NCI-H446 (cell line): ENCODE data around the gene FTSJ3.
"Not testable (repeated sequence)": the region's sequence is repeated elsewhere in the genome, so short reads cannot be mapped to it uniquely, and the experiment has no call there.

ENCODE experiments used
- DNase-seq, 2 experiments: peaks; one replicate each; lab custom pipeline; 2025; lab: John Stamatoyannopoulos, UW

FTSJ3 gene, protein sequence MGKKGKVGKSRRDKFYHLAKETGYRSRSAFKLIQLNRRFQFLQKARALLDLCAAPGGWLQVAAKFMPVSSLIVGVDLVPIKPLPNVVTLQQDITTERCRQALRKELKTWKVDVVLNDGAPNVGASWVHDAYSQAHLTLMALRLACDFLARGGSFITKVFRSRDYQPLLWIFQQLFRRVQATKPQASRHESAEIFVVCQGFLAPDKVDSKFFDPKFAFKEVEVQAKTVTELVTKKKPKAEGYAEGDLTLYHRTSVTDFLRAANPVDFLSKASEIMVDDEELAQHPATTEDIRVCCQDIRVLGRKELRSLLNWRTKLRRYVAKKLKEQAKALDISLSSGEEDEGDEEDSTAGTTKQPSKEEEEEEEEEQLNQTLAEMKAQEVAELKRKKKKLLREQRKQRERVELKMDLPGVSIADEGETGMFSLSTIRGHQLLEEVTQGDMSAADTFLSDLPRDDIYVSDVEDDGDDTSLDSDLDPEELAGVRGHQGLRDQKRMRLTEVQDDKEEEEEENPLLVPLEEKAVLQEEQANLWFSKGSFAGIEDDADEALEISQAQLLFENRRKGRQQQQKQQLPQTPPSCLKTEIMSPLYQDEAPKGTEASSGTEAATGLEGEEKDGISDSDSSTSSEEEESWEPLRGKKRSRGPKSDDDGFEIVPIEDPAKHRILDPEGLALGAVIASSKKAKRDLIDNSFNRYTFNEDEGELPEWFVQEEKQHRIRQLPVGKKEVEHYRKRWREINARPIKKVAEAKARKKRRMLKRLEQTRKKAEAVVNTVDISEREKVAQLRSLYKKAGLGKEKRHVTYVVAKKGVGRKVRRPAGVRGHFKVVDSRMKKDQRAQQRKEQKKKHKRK

GRCh38 chr17:63827002-63827800, at the start of gene FTSJ3, which contains the start of gene PSMC5:
Gene FTSJ3 (minus strand): TSS chr17:63827663. CDS start chr17:63826902, 761 bp downstream.
Gene PSMC5 (plus strand): TSS chr17:63827431. CDS start chr17:63827491, 60 bp downstream.
- peak; percentile 91 to 93 for DNase-seq

DNA sequence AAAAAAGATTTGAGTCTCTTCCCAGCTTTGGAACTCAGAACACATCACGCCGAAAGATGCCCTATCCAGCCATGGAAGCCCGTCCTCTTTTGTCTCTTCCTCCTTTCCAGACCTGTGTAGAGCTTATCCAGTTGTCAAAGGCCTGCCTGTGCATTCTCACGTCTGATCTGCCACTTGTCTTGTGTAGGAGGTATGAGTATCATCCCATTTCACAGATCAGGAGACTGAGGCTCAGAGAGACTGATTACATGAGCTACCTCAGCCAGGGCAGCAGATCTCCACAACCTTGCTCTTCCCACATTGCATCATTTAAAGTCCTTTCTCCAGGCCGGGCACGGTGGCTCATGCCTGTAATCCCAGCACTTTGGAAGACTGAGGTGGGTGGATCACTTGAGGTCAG, 47.2 kb upstream of the FTSJ3 start:
- DNase-seq, result not testable (repeated sequence)

GRCh38 chr17:63874061-63874626, 46.7 kb upstream of the FTSJ3 start:
- not testable (repeated sequence) for DNase-seq

DNA sequence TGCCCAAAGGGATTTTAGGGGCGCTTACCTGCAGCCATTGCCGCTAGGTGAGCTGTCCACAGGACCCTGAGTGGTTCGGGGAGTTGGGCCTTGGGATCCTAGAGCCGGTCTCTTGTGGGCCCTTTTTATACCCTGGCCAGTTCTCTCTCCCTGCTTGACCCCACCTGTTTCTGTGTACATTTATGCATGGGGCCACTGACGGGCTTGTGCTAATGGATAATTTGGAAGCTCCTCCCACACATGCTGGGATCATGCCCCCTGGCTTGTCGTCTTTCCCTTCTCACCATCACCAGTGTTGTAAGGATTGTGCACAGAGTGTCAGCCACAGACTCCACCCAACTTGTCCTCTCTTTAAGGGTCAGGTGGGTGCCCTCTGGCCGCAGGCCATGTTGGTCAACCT, 46.1 kb upstream of the FTSJ3 start, which contains the start of gene CSH2:
Gene CSH2, minus strand, starts transcription at position 101 of the 400 bp plus-strand sequence. Its CDS starts 63 bp downstream, at position 38.
- DNase-seq, result not testable (repeated sequence)

GRCh38 chr17:63871646-63872365, 44.3 kb upstream of the FTSJ3 start:
- DNase-seq, result not testable (repeated sequence)

- DNase-seq, result not testable (repeated sequence)
These were observed 42.8 kb upstream of the FTSJ3 start for GRCh38 chr17:63870292-63870665.

GRCh38 chr17:63869491-63870291, 42.2 kb upstream of the FTSJ3 start:
- DNase-seq, result not testable (repeated sequence)

DNA sequence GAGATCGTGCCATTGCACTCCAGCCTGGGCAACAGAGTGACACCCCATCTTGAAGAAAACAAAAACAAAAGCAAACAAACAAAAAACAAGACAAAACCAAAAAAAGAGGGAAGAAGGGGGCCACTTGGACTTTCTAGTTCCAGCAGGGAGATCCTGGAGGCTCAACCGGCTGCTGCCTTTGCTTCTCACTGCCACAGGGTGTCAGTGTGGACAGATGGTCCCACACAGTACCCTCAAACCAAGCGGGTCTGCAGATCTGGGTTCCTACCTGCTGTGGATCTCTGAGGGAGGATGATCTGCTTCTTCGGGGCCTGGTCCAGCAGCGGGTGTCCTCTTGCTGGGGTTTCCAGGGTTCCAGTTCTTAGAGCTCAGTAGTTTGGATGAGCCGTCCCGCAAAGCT, 39.2 kb upstream of the FTSJ3 start:
- not testable (repeated sequence) for DNase-seq

- no peak for DNase-seq
These were observed 31.8 kb upstream of the FTSJ3 start for GRCh38 chr17:63859257-63859656.

DNA sequence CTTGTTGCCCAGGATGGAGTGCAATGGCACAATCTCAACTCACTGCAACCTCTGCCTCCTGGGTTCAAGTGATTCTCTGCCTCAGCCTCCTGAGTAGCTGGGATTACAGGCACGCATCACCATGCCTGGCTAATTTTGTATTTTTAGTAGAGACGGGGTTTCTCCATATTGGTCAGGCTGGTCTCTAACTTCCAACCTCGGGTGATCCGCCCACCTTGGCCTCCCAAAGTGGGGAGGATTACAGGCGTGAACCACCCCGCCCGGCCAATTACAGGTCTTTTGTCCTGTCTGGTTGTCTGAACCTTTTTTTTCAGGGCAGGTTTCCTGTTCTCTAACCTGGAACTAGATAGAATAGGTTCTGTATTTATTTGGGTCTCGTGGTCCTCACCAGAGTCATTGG, 29.0 kb upstream of the FTSJ3 start:
- not testable (repeated sequence) for DNase-seq

DNA sequence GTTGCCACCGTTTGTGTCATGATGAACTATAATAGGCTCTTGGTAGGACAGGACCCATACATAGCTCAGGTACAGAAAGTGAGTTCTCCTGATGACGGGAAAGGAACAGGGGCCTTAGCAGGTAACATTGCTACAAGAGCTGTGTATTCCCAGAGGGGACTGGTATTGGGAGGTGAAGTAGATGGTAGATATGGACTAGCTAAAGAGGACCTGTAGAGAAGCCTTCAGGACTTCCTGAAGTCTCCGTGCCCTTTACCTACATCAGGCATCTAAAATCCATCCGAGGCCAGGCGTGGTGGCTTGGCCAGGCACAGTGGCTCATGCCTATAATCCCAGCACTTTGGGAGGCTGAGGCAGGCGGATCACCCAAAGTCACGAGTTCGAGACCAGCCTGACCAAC, 27.7 kb upstream of the FTSJ3 start:
- DNase-seq, result no peak

GRCh38 chr17:63854709-63855108, 27.2 kb upstream of the FTSJ3 start:
- DNase-seq, result no peak

DNA sequence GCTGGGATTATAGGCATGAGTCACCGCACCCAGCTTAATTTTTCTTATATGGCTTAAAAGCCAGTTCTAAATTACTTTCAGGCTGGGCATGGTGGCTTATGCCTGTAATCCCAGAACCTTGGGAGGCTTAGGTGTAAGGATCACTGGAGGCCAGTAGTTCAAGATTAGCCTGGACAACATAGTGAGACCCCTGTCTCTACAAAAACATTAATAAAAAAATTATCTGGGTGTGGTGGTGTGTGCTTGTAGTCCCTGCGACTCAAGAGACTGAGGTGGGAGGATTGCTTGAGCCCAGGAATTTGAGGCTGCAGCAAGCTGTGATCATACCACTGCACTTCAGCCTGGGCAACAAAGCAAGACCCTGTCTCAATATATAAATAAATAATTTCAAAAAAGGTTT, 25.8 kb upstream of the FTSJ3 start:
- DNase-seq, result no peak

GRCh38 chr17:63850401-63850800, 22.9 kb upstream of the FTSJ3 start:
- DNase-seq, result no peak

GRCh38 chr17:63848834-63849689, 21.6 kb upstream of the FTSJ3 start:
- DNase-seq, result no peak

GRCh38 chr17:63847525-63848249, 20.2 kb upstream of the FTSJ3 start:
- DNase-seq, result no peak

- DNase-seq, result no peak
These were observed 18.0 kb upstream of the FTSJ3 start for GRCh38 chr17:63845509-63845908.

DNA sequence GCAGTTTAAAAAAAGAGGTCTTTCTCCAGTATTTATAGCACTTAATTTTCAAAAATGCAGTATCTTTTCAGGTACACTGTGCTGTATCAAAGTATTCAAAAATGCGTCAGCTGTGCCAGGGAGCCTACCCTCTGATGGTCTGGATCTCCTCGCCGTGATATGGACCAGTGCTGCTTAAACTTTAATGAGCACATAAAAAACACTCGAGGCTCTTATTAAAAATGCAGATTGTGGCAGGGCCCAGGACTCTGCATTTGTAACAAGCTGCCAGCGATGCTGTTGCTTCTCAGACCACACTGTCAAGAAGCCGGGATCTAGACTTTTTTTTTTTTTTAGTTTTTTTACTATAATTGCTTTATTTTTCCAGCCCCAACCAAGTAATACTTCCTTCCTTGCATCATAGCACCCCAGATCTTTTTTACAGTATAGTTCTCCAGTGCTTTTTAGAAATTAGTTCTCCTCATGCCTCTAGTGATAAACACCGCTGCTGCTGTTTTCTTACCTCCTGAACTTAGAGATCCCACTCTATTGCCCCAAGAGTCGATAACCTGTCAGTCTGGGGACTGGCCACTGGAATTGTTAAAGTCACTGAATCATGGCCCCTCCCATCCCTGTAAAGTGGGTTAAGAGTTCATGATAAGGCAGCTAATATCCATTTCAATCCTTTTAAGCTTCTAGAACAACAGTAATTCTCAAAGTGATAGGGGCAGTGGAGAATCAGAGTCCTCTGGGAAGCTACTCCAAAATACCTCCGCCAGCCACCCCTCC, 16.6 kb upstream of the FTSJ3 start:
- no peak for DNase-seq
